GM20000 (cell line): ENCODE measurements around the gene MRPS24.

ENCODE experiments used
- DNase-seq: peaks from one replicate; pipeline ENCODE4 v3.0.0; 2012; ENCODE audit warnings: low spot score
- TF ChIP-seq, protein P1 (sequence below): IDR thresholded peaks from 2 replicates; pipeline ENCODE4 v1.5.1; 2012; ENCODE audit warnings: mild to moderate bottlenecking, control low read depth; ENCODE audit errors: extremely low read depth, missing control alignments

The MRPS24 gene

GRCh38 chr7:43884617-43885016 lies 15.3 kb upstream of the MRPS24 start:
- TF ChIP-seq, protein P1, sequence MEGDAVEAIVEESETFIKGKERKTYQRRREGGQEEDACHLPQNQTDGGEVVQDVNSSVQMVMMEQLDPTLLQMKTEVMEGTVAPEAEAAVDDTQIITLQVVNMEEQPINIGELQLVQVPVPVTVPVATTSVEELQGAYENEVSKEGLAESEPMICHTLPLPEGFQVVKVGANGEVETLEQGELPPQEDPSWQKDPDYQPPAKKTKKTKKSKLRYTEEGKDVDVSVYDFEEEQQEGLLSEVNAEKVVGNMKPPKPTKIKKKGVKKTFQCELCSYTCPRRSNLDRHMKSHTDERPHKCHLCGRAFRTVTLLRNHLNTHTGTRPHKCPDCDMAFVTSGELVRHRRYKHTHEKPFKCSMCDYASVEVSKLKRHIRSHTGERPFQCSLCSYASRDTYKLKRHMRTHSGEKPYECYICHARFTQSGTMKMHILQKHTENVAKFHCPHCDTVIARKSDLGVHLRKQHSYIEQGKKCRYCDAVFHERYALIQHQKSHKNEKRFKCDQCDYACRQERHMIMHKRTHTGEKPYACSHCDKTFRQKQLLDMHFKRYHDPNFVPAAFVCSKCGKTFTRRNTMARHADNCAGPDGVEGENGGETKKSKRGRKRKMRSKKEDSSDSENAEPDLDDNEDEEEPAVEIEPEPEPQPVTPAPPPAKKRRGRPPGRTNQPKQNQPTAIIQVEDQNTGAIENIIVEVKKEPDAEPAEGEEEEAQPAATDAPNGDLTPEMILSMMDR: no peak
- DNase-seq: no peak

- TF ChIP-seq, protein P1: no peak
- no peak for DNase-seq
Observed at GRCh38 chr7:43884209-43884608, 14.9 kb upstream of the MRPS24 start.

DNA sequence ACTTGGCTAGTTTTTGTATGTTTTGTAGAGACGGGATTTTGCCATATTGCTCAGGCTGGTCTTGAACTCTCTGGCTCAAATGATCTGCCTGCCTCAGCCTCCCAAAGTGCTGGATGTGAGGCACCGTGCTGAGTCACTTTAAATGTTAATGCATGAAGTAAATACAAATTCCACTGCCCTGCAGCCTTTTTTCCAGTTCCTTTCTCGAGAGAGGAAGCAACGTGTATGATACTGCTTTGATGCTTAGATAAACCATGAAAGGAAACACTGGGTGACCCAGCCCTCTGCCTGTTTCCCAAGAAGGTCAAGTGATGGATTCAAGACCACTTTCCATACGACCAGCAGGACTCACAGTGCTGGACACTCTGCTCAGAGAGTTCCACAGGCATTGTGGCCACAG lies 11.3 kb upstream of the MRPS24 start:
- TF ChIP-seq, protein P1: no peak
- no peak for DNase-seq

GRCh38 chr7:43879477-43879876 lies 10.2 kb upstream of the MRPS24 start:
- TF ChIP-seq, protein P1: no peak
- no peak for DNase-seq

DNA sequence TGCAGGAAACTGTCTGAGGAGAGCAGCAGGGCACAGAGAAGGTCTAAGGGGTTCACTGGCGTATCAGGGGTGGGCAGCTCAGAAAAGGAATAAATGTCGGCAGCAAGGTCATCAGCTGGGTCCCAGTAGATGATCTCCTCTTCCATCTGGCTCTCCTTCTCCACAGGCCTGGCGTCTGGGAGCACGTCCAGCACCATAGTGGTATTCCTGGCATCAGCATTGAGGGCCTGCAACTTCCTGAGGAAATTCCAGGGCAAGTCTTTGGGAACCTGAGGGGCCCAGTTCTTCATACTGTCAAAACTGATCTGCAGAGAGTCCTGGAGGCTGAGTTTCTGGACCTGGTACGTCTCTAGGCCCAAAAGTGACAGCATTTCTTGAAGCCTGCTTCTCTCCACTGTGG lies 9.6 kb upstream of the MRPS24 start:
- no peak for DNase-seq
- TF ChIP-seq, protein P1: no peak

DNA sequence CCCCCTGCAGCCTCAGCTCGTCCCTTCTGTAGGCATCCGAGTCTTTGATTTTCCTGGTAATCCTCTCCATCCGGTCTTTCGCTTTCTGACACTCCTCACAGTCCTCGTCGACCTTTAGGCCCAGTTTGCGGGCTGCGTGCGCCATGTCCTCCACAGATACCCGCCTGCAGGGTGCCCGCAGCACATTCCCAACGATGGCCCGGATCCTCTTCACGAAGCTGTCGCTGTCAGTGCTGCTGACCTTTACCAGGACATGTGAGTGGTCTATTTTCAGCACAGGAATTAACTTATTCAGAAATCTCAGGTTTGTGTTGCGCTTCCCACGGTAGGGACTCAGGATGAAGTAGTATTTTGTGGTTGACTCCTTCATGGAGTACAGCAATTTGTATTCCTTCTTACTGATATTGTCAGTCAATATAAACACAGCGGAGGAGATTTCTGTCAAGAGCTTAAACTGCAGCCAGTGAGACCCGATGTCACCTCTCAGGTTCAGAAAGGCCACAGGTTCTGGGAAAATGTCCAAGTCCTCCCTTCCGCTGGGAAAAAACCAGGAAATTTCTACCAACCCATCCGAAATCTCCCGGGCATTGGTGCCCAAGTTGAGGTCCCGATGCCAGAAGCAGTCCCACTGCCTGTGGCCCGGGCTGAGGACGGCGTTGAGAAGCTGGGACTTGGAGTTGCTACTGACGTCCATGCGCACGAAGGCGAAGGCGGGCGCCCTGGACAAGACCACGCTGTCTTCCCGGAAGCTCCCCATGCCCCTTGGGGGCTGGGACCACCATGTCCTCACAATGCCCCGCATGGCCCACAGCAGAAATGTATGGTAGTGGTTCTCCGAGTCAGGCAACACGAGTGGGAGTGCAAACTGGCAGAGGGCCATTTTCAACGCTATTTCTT lies 8.9 kb upstream of the MRPS24 start:
- TF ChIP-seq, protein P1: no peak

DNA sequence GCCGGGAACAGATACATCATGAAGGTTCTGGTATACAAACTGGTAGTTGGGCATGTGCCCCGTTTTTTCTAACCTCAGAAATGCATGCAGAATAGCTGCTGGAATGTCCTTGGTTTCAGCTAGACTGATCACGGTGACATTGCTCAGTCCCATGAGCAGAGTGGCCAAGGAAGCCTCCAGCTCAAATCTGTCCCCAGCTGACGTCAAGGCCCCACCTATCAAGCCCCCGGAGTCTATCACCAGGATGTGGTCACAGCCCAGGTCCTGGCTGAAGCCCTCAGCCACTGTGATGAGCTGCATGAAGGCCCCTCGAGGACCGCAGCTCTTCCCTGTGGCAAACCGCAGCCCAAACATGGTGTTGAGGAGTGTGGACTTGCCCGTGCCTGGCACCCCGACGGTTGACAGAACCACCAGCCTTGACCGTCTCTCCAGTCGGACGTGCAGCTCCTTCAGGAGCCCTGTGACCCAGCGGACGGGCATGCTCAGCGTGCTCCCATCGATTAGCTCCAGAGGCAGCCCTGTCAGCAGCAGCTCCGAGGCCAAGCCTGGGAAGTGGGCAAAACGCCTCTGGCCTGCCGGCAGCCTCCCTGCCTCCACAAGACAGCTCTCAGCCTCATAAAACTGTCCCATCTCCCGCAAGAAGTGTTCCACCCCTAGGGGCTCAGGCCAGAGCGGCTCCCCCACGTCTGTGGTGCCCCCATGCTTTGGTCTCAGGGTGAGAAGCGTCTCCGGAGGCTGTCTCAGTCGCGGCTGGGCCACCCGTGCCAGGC lies 7.8 kb upstream of the MRPS24 start:
- TF ChIP-seq, protein P1: no peak
- DNase-seq: no peak

More for the DNA sequence above, 8.9 kb upstream of the MRPS24 start:
- no peak for DNase-seq
